Keratinocyte (primary cell): ENCODE results near the gene MVB12B. TPM values are rescaled to one million over a fixed set of nuclear protein-coding genes. Genes with fewer than 3 reads are reported as not detected.
"Not testable (repeated sequence)": the region's sequence is repeated elsewhere in the genome, so short reads cannot be mapped to it uniquely, and the experiment has no call there.

Experiments
- DNase-seq: peaks from one replicate; pipeline ENCODE4 v3.0.0-alpha.2; 2011; ENCODE audit warnings: low read depth, missing footprints, low spot score
- FAIRE-seq: peaks from 2 replicates; lab custom pipeline; 2011; peaks lifted over from hg19 to GRCh38; lab: Jason Lieb, UNC
- H2AFZ ChIP-seq: 2 replicates; pipeline ENCODE4 v1.6.0; 2012; ENCODE audit warnings: low read length, control low read depth, inconsistent platforms; ENCODE audit not compliant: control insufficient read depth
- H3K27ac ChIP-seq: 2 replicates; pipeline ENCODE4 v1.5.1; 2011; ENCODE audit warnings: low read length; ENCODE audit not compliant: control insufficient read depth, insufficient read depth
- H3K27me3 ChIP-seq: 3 replicates; pipeline ENCODE4 v1.6.0; 2011; ENCODE audit warnings: low read length; ENCODE audit not compliant: control insufficient read depth, insufficient read depth; ENCODE audit errors: extremely low read depth
- H3K36me3 ChIP-seq, 2 experiments: 2 replicates in 1 of 2; 3 replicates in 1 of 2; pipeline ENCODE4 v1.5.1; 2011; ENCODE audit warnings: low read length in 2 of 2, mild to moderate bottlenecking in 1 of 2; ENCODE audit not compliant: control insufficient read depth in 2 of 2, insufficient read depth in 2 of 2; ENCODE audit errors: extremely low read depth in 1 of 2
- H3K4me1 ChIP-seq: 3 replicates; pipeline ENCODE4 v1.5.1; 2011; ENCODE audit warnings: low read length; ENCODE audit not compliant: control insufficient read depth, insufficient read depth; ENCODE audit errors: extremely low read depth
- H3K4me2 ChIP-seq: 3 replicates; pipeline ENCODE4 v1.6.0; 2011; ENCODE audit warnings: low read depth, low read length; ENCODE audit not compliant: control insufficient read depth, insufficient read depth; ENCODE audit errors: extremely low read depth
- H3K4me3 ChIP-seq, 3 experiments: fragments of 200-600 bp in 1 of 3; sonication (generic) in 1 of 3; 2 replicates in 2 of 3; 3 replicates in 1 of 3; pipeline ENCODE4 v1.5.1; 2011 to 2016; ENCODE audit warnings: low read length in 3 of 3, mild to moderate bottlenecking in 3 of 3, control low read depth in 2 of 3, inconsistent platforms in 1 of 3, low read depth in 1 of 3, mixed read lengths in 1 of 3, mixed run types in 1 of 3, moderate library complexity in 1 of 3; ENCODE audit not compliant: control insufficient read depth in 2 of 3, insufficient read depth in 2 of 3; ENCODE audit errors: extremely low read depth in 1 of 3
- H3K79me2 ChIP-seq: 2 replicates; pipeline ENCODE4 v1.6.0; 2012; ENCODE audit warnings: low read length; ENCODE audit not compliant: control insufficient read depth, insufficient read depth
- H3K9ac ChIP-seq: 3 replicates; pipeline ENCODE4 v1.6.0; 2011; ENCODE audit warnings: low read length; ENCODE audit not compliant: control insufficient read depth, insufficient read depth; ENCODE audit errors: extremely low read depth
- H3K9me1 ChIP-seq: 3 replicates; pipeline ENCODE4 v1.6.0; 2011; ENCODE audit warnings: low read length; ENCODE audit not compliant: control insufficient read depth, insufficient read depth; ENCODE audit errors: extremely low read depth
- H3K9me3 ChIP-seq: 2 replicates; pipeline ENCODE4 v1.5.1; 2012; ENCODE audit warnings: low read depth, low read length; ENCODE audit not compliant: control insufficient read depth
- H4K20me1 ChIP-seq: 3 replicates; pipeline ENCODE4 v1.6.0; 2011; ENCODE audit warnings: low read length; ENCODE audit not compliant: control insufficient read depth, insufficient read depth; ENCODE audit errors: extremely low read depth
- EZH2 ChIP-seq: IDR thresholded peaks from one replicate; pipeline ENCODE4 v1.6.1; 2012; ENCODE audit warnings: inconsistent platforms, mild to moderate bottlenecking, low read length, moderate library complexity
- dilution Hi-C: fragments of 300-500 bp; cut with MboI; formaldehyde crosslinking; loops from one replicate; pipeline ENCODE4 v1.7.0; 2020; ENCODE audit warnings: low sequenced_read_pairs; ENCODE audit not compliant: extremely low pct_ligation_motif_present
- polyA plus RNA-seq, 5 experiments: library from polyadenylated mRNA; depleted of rRNA in 3 of 5; stranded (reverse) in 3 of 5; stranded (forward) in 1 of 5; unstranded in 1 of 5; fragments of >200 nt; gene quantifications; 1 replicate in 1 of 5; 2 replicates in 3 of 5; 3 replicates in 1 of 5; pipeline versions ENCODE4 v1.2.1 to v1.2.3, GENCODE V29; 2011 to 2012; ENCODE audit warnings: missing spikeins in 2 of 5, low read depth in 1 of 5, low replicate concordance in 1 of 5
- TF ChIP-seq, protein P1 (sequence below), 3 experiments: IDR thresholded peaks in 1 of 3; conservative IDR thresholded peaks in 1 of 3; optimal IDR thresholded peaks in 1 of 3; 2 replicates in 2 of 3; 3 replicates in 1 of 3; pipeline versions ENCODE3 to v1.5.1; 2011; ENCODE audit warnings: low read length in 3 of 3, mild to moderate bottlenecking in 3 of 3, moderate library complexity in 2 of 3, control low read depth in 1 of 3, inconsistent platforms in 1 of 3; ENCODE audit not compliant: insufficient read depth in 2 of 3; ENCODE audit errors: extremely low read depth in 1 of 3

The MVB12B gene
- polyA plus RNA-seq, 1 donor (not counting 4 experiments of a cell fraction or from before 2014, with no cell fraction given), result 1.2 TPM

DNA sequence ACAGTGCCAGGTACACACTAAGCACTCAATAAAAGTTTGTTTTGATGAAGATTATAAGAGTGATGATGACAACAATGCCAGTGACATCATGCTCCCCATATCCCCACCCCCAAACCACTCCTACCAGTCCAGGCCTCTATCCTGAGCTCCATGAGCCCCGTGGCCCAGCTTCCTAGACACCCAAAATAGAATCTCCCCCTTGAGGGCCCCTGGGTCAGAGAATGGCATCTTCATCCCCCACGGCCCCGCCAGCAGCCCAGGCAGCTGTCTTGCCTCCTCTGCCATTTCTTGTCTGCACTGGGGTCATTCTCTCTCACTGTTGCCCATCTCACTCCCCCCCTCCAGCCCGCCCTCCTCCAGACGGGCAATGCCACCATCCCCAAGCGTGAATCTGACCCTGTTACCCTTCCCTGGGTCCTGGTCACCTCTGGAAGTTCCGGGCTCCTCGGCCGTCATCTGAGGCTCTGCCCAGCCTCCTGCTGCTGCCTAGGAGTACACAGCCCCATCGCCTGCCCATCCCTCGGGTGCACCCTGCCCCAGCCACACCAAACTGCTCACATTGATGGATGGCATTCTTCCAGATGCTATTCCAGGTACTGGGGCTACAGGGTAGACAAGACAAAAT, 210.3 kb downstream of the MVB12B start:
- Histone ChIP-seq H2AFZ (no peak overlapping the region), H3K4me3 (no peak overlapping the region), H4K20me1 (no peaks in the 10 kb centered on the region), H3K4me2 (no peak overlapping the region), H3K9me1 (no peaks in the 10 kb centered on the region), H3K27me3 (peaks cover 2% of the 10 kb centered on the region), H3K9me3 (no peaks in the 10 kb centered on the region), H3K36me3 (no peaks in the 10 kb centered on the region), H3K9ac (no peak overlapping the region), H3K27ac (no peak overlapping the region), H3K4me1 (no peaks in the 10 kb centered on the region), H3K79me2 (no peaks in the 10 kb centered on the region)
- no peak for TF ChIP-seq EZH2
- TF ChIP-seq, protein P1, sequence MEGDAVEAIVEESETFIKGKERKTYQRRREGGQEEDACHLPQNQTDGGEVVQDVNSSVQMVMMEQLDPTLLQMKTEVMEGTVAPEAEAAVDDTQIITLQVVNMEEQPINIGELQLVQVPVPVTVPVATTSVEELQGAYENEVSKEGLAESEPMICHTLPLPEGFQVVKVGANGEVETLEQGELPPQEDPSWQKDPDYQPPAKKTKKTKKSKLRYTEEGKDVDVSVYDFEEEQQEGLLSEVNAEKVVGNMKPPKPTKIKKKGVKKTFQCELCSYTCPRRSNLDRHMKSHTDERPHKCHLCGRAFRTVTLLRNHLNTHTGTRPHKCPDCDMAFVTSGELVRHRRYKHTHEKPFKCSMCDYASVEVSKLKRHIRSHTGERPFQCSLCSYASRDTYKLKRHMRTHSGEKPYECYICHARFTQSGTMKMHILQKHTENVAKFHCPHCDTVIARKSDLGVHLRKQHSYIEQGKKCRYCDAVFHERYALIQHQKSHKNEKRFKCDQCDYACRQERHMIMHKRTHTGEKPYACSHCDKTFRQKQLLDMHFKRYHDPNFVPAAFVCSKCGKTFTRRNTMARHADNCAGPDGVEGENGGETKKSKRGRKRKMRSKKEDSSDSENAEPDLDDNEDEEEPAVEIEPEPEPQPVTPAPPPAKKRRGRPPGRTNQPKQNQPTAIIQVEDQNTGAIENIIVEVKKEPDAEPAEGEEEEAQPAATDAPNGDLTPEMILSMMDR (optimal IDR thresholded peaks at IDR 0.05 in 1 of 3, IDR thresholded peaks at IDR 0.05 in 1 of 3, conservative IDR thresholded peaks at IDR 0.05 in 1 of 3; ENCODE audit: extremely low read depth in 1 of 3, insufficient read depth in 2 of 3, low read length in 3 of 3), result no peak
- no peak for DNase-seq
- dilution Hi-C loops, result no loop called here
- no peak for FAIRE-seq

DNA sequence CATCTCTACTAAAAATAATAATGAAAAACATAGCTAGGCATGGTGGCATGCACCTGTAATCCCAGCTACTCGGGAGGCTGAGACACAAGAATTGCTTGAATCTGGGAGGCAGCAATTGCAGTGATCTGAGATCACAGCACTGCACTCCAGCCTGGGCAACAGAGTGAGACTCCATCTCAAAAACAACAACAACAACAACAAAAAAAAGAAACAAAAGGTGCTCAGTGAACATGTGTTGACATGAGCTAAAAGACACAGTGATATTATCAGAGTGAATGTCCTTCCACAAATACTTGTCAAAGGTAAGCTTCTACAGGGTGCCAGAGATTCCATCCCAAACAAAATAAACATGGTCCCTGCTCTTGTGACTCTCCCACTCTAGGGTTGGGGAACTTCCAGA, 211.9 kb downstream of the MVB12B start:
- no peaks in the 10 kb centered on the region for H3K9me1 ChIP-seq
- H3K27ac ChIP-seq, result no peak overlapping the region
- H3K4me1 ChIP-seq, result no peaks in the 10 kb centered on the region
- H2AFZ ChIP-seq, result no peak overlapping the region
- H3K9me3 ChIP-seq, result no peaks in the 10 kb centered on the region
- H3K9ac ChIP-seq, result no peak overlapping the region
- no peak overlapping the region for H3K4me3 ChIP-seq
- no peak for DNase-seq
- no peaks in the 10 kb centered on the region for H3K36me3 ChIP-seq
- H3K79me2 ChIP-seq, result no peaks in the 10 kb centered on the region
- no peak for FAIRE-seq
- dilution Hi-C loops, result no loop called here
- H3K4me2 ChIP-seq, result no peak overlapping the region
- peaks cover 2% of the 10 kb centered on the region for H3K27me3 ChIP-seq
- TF ChIP-seq EZH2, result no peak
- TF ChIP-seq, protein P1 (optimal IDR thresholded peaks at IDR 0.05 in 1 of 3, IDR thresholded peaks at IDR 0.05 in 1 of 3, conservative IDR thresholded peaks at IDR 0.05 in 1 of 3; ENCODE audit: extremely low read depth in 1 of 3, insufficient read depth in 2 of 3, low read length in 3 of 3), result no peak
- H4K20me1 ChIP-seq, result no peaks in the 10 kb centered on the region

DNA sequence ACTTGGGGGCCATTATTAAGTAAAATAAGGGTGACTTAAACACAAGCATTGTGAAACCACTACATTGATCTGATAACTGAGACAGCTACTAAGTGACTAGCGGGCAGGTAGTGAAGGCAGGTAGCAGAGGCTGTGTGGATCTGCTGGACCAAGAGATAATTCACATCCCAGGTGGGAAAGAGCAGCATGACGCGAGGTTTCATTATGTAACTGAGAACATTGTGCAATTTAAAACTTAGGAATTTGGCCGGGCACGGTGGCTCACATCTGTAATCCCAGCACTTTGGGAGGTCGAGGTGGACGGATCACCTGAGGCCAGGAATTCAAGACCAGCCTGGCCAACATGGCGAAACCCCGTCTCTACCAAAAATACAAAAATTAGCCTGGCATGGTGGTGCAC, 213.8 kb downstream of the MVB12B start:
- H3K9me3 ChIP-seq, dilution Hi-C loops, FAIRE-seq, H3K4me3 ChIP-seq, H3K27me3 ChIP-seq, H3K9ac ChIP-seq, H3K79me2 ChIP-seq, H2AFZ ChIP-seq, H4K20me1 ChIP-seq, H3K9me1 ChIP-seq, H3K4me1 ChIP-seq, H3K4me2 ChIP-seq, H3K27ac ChIP-seq, DNase-seq, H3K36me3 ChIP-seq: not testable (repeated sequence)
